Spleen (tissue), 11 donors: ENCODE measurements around the gene GALNTL6. TPM values are rescaled to one million over a fixed set of nuclear protein-coding genes. Genes with fewer than 3 reads are reported as not detected.
A peak's percentile ranks its signal among the peaks of the same experiment; 100 is the strongest.

ENCODE experiments used
- DNase-seq: peaks from one replicate; pipeline ENCODE4 v3.0.0-alpha.2; 2020
- H3K27ac ChIP-seq, 8 donors: fragments of 200-600 bp; sonication (generic) in 7 of 8; 1 replicate in 4 of 8; 2 replicates in 4 of 8; pipeline versions ENCODE4 v1.5.0 to v1.8.0; 2016 to 2021; ENCODE audit warnings: inconsistent platforms in 4 of 8, mild to moderate bottlenecking in 4 of 8, moderate library complexity in 1 of 8
- H3K27me3 ChIP-seq, 7 donors: fragments of 200-600 bp; sonication (generic) in 6 of 7; replicated peaks in 1 of 7; 1 replicate in 4 of 7; 2 replicates in 3 of 7; pipeline versions ENCODE4 v1.5.0 to v1.8.0; 2016 to 2021; ENCODE audit warnings: inconsistent platforms in 3 of 7, mild to moderate bottlenecking in 1 of 7
- H3K36me3 ChIP-seq, 6 donors: fragments of 200-600 bp; sonication (generic) in 5 of 6; 1 replicate in 4 of 6; 2 replicates in 2 of 6; pipeline versions ENCODE4 v1.5.0 to v1.8.0; 2016 to 2021; ENCODE audit warnings: inconsistent platforms in 2 of 6
- H3K4me1 ChIP-seq, 6 donors: fragments of 200-600 bp; sonication (generic) in 5 of 6; 1 replicate in 3 of 6; 2 replicates in 3 of 6; pipeline versions ENCODE4 v1.5.0 to v1.8.0; 2016 to 2021; ENCODE audit warnings: inconsistent platforms in 3 of 6
- H3K4me3 ChIP-seq, 8 donors: fragments of 200-600 bp; sonication (generic) in 7 of 8; 1 replicate in 4 of 8; 2 replicates in 4 of 8; pipeline versions ENCODE4 v1.5.0 to v1.8.0; 2016 to 2021; ENCODE audit warnings: inconsistent platforms in 4 of 8, mild to moderate bottlenecking in 4 of 8, moderate library complexity in 2 of 8
- H3K9me3 ChIP-seq, 8 donors: fragments of 200-600 bp; sonication (generic) in 7 of 8; 1 replicate in 4 of 8; 2 replicates in 4 of 8; pipeline versions ENCODE4 v1.5.0 to v1.8.0; 2016 to 2021; ENCODE audit warnings: inconsistent platforms in 4 of 8
- CTCF ChIP-seq, 11 experiments: fragments of 200-600 bp in 7 of 11; fragments of 450-650 bp in 4 of 11; sonication (generic) in 4 of 11; IDR thresholded peaks in 8 of 11; conservative IDR thresholded peaks in 3 of 11; 1 replicate in 7 of 11; 2 replicates in 4 of 11; pipeline versions ENCODE4 v1.4.0 to v1.8.0; 2016 to 2021; ENCODE audit warnings: antibody characterized with exemption in 11 of 11, inconsistent platforms in 4 of 11, mild to moderate bottlenecking in 1 of 11
- POLR2A ChIP-seq, 3 donors: fragments of 450-650 bp; IDR thresholded peaks; one replicate each; pipeline ENCODE4 v1.5.1; 2017; ENCODE audit warnings: antibody characterized with exemption in 3 of 3, mild to moderate bottlenecking in 1 of 3
- POLR2AphosphoS5 ChIP-seq, 3 donors: sonication (generic); formaldehyde crosslinking; IDR thresholded peaks; one replicate each; pipeline ENCODE4 v1.5.1; 2017; ENCODE audit warnings: antibody characterized with exemption in 3 of 3
- WGBS, 5 donors: extraction: QIAGEN DNeasy Blood & Tissue Kit in 3 of 5; methylation state at CpG; one replicate each; pipeline versions ENCODE4 v1.1.5 to v1.1.7; 2013 to 2018; 5-methylcytosine and 5-hydroxymethylcytosine counted together
- intact Hi-C: fragments of 100-400 bp; cut with DNase I; formaldehyde crosslinking; loops from one replicate; pipeline ENCODE4 v1.15.0; 2023; ENCODE audit warnings: low total_unique reads
- polyA plus RNA-seq, 3 donors: library from polyadenylated mRNA; stranded (reverse); fragments of 200-250 nt; gene quantifications; one replicate each; pipeline ENCODE4 v1.2.1, GENCODE V29; 2013
- total RNA-seq, 7 donors: library from RNA; depleted of rRNA in 3 of 7; stranded (reverse); fragments of >200 nt in 3 of 7; fragmentation: NEBNext Ultra II Directional in 4 of 7; extraction: Animal tissue kit (Norgen Biotek cat#: 25700) in 4 of 7; gene quantifications; one replicate each; pipeline versions ENCODE4 v1.1.0 to v1.2.1, GENCODE V29; 2016 to 2021
- donor health status: healthy with polysubstance abuse.
- donor health status: DM: no; HTN: no; CAD: no; lungs with moderate emphysema.
- donor health status: DM: no; HTN: no; CAD: no.
- donor health status: Bipolar disorder and iron deficiency.
- donor health status: healthy.
- donor health status: DM: no; HTN: no; CAD: no.
- donor health status: DM: yes; HTN: yes; CAD: no.

Gene GALNTL6
- total and polyA plus RNA-seq, 10 donors = 3.2 to 12.5 (median 7.1) TPM

DNA sequence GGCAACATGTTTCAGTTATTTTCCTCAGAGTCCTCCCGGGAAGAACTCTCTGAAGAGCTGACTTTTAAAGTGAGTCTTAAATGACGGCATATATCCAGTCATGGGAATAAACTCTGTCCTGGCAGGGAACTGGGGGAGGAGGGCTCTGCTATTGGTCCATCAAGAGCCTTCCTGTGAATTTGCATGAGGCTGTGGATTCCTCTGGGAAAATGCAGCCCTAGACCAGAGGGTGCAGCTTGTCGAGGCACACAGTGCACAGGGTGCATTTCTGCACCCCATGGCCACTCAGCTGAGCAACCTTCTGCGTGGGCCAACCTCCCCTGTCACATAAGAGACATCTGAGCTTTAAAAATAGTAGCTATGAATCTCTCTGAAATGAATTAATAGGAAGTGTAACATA lies 360.0 kb downstream of the GALNTL6 start:
- DNase-seq = no peak
- intact Hi-C loops = no loop called here
- Histone ChIP-seq H3K27me3 (no peaks in the 10 kb centered on the region), H3K27ac (no peak overlapping the region), H3K4me1 (no peaks in the 10 kb centered on the region), H3K4me3 (no peak overlapping the region), H3K36me3 (no peaks in the 10 kb centered on the region), H3K9me3 (no peaks in the 10 kb centered on the region)
- TF ChIP-seq POLR2AphosphoS5 (IDR thresholded peaks at IDR 0.05) (no peak), POLR2A (IDR thresholded peaks at IDR 0.05) (no peak), CTCF (IDR thresholded peaks at IDR 0.05 in 8 of 11, conservative IDR thresholded peaks at IDR 0.05 in 3 of 11) (no peak)
- 56 to 73% (median 71%) methylated on average over 4 of the region's 4 CpGs for WGBS, 5 donors

GRCh38 chr4:172177382-172177781 lies 364.2 kb downstream of the GALNTL6 start:
- H3K27ac ChIP-seq = no peak overlapping the region
- TF ChIP-seq CTCF (IDR thresholded peaks at IDR 0.05 in 8 of 11, conservative IDR thresholded peaks at IDR 0.05 in 3 of 11) (no peak), POLR2AphosphoS5 (IDR thresholded peaks at IDR 0.05) (no peak), POLR2A (IDR thresholded peaks at IDR 0.05) (no peak)
- no peaks in the 10 kb centered on the region for H3K4me1 ChIP-seq
- H3K4me3 ChIP-seq = no peak overlapping the region
- peaks cover 0 to 12% (median 3%) of the 10 kb centered on the region in 8 donors for H3K9me3 ChIP-seq
- no peak for DNase-seq
- no peaks in the 10 kb centered on the region for H3K27me3 ChIP-seq
- no peaks in the 10 kb centered on the region for H3K36me3 ChIP-seq
- intact Hi-C loops = no loop called here

- no peak overlapping the region for H3K4me3 ChIP-seq
- no peaks in the 10 kb centered on the region for H3K27me3 ChIP-seq
- 75 to 90% (median 87%) methylated on average over 6 of the region's 6 CpGs for WGBS, 5 donors
- no peaks in the 10 kb centered on the region for H3K36me3 ChIP-seq
- H3K27ac ChIP-seq = no peak overlapping the region
- TF ChIP-seq POLR2A (IDR thresholded peaks at IDR 0.05) (no peak), POLR2AphosphoS5 (IDR thresholded peaks at IDR 0.05) (no peak), CTCF (IDR thresholded peaks at IDR 0.05 in 8 of 11, conservative IDR thresholded peaks at IDR 0.05 in 3 of 11) (no peak)
- intact Hi-C loops = no loop called here
- no peaks in the 10 kb centered on the region for H3K4me1 ChIP-seq
- no peak for DNase-seq
- peaks cover 0 to 5% (median 0%) of the 10 kb centered on the region in 8 donors for H3K9me3 ChIP-seq
Measured at GRCh38 chr4:172188248-172188988, 375.2 kb downstream of the GALNTL6 start.

- H3K27me3 ChIP-seq = no peaks in the 10 kb centered on the region
- no peaks in the 10 kb centered on the region for H3K9me3 ChIP-seq
- TF ChIP-seq CTCF (IDR thresholded peaks at IDR 0.05 in 8 of 11, conservative IDR thresholded peaks at IDR 0.05 in 3 of 11) = peak in 9 of 11 experiments; percentile 14 to 54 (median 42)
- no peak for TF ChIP-seq POLR2AphosphoS5 (IDR thresholded peaks at IDR 0.05)
- H3K27ac ChIP-seq = no peak overlapping the region
- H3K36me3 ChIP-seq = no peaks in the 10 kb centered on the region
- no peak overlapping the region for H3K4me3 ChIP-seq
- peaks cover 0 to 3% (median 0%) of the 10 kb centered on the region in 6 donors for H3K4me1 ChIP-seq
- intact Hi-C loops = no loop called here
- DNase-seq = no peak
Measured at GRCh38 chr4:172202480-172203076, 389.4 kb downstream of the GALNTL6 start.
